Activated CD4-positive, alpha-beta T cell treated with anti-CD3 and anti-CD28 coated beads, Interleukin-2, Interleukin-4, amounts not matched to agents 100 ng/mL and 50 ng/mL, durations not matched to agents 16 hours and 8 hours (primary cell): ENCODE measurements around the gene EXD3.
"Not testable (repeated sequence)": the region's sequence is repeated elsewhere in the genome, so short reads cannot be mapped to it uniquely, and the experiment has no call there.

Experiments
- DNase-seq: peaks from one replicate; pipeline ENCODE4 v3.0.0-alpha.2; 2020; ENCODE audit warnings: low spot score

Gene EXD3, protein sequence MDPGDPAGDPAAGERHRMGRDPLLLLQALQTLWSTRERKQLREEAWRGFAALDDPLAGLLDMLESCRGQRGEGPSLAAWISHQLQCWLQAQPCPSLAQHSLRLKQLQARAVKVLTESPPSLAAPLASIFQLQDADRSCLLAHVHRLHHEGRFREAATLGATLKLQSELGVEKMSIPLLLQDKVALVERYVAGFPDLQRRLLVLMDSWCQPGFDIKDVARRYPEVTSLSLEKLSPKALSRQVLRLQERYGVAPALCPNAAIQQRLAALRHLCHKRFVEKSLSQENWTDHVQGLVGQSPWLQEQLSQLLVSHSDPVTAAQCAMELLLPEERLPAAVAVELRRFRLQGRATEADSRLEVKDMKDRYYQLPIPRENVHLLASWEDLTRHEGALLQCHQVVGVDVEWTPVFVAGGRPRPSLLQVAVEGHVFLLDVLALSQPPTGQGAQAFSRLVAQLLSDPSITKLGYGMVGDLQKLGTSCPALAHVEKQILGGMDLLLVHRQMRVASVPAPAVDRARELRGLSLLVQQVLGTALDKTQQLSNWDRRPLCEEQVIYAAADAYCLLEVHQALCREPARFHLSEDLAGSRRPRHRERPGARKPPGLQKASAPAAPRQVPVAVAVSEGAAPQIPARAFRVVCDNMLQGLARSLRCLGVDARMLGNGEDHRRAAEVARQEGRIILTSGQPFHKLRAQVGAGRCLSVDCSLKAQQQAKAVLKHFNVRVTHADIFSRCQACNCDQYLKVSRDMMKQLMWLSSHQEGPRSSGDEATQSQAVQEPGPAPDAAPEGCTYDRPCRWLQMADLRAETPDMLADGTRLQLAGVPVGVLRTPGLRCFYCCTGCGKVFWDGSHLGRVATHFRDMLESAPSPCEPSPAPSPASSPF

DNA sequence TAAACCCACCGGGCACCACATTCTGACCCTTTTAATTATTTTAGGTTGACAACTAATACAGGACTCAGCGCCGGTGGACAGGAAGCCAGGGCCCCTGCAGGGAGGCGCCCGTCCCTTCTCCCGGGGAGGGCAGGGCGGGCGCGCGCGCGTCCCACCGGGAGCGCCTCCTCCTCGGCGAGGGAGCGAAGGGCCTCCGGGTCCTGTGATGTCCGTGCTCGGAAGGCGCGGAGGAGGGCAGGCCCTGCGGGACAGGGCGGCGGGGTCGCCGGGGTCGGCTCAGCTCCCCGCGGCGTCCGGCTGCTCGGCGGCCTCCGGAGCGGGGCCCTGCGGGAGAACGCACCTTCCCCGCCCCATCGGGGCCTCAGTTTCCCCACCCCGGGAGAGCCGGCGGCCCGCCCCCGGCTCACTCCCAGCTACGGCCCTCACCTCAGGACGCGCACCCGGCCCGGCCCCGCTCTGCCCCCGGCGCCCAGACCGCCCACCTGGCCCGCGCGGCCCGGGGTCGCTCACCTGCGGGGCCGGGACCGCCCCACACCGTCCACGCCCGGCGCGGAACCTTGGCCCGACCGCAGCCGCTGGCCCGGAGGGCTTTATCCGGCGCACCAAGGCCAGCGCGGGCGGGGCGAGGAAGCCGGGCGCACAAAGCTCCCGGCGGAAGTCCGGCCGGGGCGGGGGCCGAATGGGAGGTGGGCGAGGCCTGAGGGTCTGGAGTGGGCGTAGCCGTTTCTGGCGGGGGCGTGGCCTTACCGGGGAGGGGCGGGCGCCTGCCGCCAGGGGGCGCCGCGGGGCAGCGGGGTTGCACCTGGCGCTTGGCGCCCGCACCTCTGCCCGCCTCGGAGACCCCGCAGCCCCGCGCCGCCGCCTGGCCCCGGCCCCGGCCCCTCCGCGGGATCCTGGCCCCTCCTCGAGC, at the start of gene EXD3, which contains the start of gene NOXA1:
Gene EXD3 (minus strand): TSS at position 559 of the 910 bp plus-strand sequence. CDS start 27,805 bp downstream, outside the sequence.
Gene NOXA1 (plus strand): TSS at position 790 of the 910 bp plus-strand sequence. CDS start 137 bp downstream, outside the sequence.
- DNase-seq: peak; percentile 96

DNA sequence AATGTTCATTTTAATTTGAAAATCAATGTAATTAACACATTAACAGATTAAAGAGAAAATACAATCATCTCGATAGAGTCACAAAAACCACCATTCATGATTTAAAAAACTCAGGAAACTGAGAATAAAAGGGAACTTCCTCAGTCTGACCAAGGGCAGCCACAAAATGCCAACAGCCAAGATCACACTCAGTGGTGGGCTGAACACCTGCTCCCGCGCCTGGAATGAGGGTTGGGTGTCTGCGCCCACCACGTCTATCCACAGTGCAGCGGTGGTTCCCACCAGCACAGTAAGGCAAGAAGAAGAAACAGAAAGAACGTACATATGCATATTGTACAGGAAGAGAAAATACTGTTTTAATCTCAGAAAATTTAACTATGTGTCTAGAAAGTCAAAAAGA, 47.8 kb upstream of the EXD3 start:
- no peak for DNase-seq

DNA sequence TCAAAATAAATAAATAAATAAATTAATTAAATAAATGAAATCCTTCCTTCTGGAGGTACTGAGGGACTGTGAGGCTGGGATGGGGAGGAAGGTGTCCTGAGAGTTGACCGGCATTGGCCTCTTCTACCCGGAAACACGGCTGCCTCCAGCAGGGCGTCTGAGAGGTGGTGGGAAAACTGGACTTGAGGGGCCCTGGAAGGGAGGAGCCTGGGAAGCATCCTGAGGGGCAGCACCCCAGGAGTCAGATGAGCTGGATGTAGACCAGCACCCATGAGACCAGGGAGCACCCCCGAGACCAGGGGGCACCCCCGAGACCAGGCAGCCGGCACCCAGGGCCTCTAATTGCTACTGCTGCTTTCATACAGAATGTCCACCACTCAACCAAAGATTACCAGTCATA, 44.9 kb upstream of the EXD3 start:
- no peak for DNase-seq

DNA sequence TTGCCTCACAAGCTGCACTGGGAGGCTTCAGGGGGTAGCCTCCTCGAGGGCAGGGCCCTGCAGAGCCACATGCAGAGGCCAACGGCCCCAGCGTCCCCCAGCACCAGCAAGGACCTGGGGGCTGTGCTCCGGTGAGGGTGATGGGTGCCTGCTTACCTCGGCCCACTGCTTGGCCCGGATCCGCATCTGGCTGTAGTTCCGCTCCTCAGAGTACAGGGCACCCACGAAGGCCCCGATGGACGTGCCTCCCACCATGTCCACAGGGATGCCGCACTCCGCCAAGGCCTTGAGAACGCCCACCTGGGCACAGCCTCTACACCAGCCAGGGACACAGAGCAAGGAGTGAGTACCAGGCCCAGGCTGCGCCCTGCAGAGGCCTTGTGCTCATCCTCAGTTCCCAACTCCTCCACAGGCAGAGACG, 44.2 kb upstream of the EXD3 start:
- DNase-seq: no peak

DNA sequence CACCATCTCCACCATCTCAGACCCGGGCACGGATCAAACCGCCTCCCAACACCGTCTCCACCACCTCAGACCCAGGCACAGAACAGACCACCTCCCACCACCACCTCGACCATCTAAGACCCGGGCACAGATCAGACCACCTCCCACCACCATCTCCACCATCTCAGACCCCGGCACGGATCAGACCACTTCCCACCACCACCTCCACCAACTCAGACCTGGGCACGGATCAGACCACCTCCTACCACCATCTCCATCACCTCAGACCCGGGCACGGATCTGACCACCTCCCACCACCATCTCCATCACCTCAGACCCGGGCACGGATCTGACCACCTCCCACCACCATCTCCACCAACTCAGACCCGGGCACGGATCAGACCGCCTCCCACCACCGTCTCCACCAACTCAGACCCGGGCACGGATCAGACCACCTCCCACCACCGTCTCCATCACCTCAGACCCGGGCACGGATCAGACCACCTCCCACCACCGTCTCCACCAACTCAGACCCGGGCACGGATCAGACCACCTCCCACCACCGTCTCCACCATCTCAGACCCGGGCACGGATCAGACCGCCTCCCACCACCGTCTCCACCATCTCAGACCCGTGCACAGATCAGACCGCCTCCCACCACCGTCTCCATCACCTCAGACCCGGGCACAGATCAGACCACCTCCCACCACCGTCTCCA, 43.6 kb upstream of the EXD3 start:
- not testable (repeated sequence) for DNase-seq

DNA sequence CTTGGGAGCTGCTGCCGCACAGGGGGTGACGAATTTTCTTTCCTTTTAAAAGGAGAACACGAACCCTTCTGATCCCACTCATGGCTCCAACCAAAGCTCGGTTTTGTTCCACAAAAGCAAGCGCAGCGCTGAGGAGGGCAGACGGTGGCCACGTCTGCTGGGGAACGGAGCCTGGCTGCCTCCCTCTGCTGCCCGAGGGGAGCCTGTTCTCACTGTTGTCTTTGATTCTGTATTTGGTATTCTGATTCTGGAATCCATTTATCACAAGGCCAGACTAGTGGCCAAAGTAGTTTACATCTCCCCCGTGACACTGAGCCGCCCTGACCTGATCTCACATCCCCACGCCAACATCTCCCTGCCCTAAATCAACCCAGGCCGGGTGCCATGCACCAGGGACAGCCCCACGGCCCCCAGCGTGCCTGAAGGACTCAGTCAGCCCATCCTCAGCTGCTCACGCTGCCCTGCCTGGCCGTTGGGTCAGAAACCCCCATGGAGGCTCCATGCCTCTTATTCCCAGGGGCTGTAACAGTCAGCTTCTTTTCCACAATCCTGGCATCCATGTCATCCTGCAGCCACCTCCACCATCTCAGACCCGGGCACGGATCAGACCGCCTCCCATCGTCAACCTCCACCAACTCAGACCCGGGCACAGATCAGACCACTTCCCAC, 42.9 kb upstream of the EXD3 start:
- no peak for DNase-seq

DNA sequence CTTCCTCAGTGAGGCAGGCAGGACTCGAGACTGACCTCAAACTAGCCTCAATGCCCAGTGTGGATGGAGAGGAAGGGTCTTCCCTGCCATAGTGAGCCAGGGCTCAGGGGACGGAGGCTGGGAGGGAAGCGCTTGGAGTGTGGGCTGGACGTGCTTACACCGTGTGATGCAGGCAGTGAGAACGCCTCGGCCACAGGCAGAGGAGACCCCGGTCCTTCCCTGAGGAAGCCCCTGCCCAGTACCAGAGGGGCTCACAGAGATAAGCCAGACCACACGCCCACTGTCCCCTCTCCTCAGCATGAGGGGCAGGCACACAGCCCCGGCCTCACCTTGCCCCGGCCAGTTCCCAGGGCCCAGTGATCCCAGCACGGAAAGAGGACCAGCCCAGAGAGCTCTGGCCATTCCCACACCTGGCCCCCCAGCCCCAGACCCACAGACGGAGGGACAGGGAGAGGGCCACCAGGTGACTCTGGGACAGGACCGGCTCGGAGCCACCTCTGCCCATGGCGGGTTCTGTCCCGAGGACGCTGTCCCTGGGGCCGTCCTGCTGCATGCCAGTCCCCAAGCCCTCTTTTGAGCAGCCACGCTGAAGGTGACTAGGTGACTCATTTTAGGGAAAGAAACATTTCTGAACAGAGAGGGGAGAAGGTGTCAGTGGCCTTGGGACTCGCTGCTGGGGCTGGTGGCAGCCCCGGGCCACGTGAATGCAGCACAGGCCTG, 42.2 kb upstream of the EXD3 start:
- DNase-seq: no peak

DNA sequence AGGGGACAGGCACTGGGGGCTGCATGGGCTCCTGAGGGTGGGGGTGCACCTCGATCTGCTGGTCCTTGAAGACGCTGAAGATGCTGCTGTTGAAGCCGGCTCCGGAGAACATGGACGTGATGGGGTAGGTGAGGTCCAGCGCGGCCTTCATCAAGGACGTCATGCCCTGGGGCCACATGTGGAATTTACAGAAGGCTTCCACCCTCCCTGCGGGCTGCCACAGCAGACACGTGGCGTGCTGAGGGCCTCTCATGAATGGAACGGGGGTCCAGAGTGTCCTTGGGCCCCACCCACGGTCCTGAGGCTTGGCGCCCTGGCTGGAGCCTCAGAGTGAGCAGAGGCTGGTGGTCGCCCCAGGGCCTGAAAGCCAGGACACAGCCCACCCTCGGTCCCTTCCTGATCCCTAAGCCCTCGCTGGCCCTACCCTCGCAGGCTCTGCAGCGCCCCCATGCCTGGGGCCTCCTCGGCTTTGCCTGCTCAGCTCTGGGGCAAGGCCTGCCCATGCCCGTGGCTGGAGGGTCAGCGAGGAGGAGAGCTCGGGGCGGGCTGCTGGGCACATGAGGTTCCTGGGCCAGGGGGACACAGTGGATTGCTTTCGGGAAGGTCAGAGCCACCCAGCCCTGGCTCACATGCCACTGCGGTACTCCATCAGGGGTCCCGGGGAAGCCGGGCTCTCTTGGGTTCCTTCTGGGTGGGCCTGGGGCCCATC, 41.5 kb upstream of the EXD3 start:
- no peak for DNase-seq

DNA sequence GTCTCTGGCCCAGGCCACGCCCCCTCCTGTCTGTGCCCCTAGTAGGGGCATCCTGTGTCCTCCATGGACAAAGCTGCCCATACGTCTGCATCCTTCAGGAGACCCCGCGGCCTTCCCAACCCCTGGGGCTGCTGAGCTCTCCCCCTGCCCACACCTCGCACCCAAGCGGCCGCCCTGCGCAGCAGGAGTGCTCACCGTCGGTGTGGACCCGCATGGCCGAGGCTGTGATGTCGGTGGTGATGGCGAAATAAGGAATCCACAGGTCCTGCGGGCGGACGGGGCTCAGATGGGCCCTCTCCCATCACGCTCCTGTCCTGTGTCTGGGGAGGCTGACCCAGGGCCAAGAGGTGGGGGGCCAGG, 40.9 kb upstream of the EXD3 start:
- no peak for DNase-seq

DNA sequence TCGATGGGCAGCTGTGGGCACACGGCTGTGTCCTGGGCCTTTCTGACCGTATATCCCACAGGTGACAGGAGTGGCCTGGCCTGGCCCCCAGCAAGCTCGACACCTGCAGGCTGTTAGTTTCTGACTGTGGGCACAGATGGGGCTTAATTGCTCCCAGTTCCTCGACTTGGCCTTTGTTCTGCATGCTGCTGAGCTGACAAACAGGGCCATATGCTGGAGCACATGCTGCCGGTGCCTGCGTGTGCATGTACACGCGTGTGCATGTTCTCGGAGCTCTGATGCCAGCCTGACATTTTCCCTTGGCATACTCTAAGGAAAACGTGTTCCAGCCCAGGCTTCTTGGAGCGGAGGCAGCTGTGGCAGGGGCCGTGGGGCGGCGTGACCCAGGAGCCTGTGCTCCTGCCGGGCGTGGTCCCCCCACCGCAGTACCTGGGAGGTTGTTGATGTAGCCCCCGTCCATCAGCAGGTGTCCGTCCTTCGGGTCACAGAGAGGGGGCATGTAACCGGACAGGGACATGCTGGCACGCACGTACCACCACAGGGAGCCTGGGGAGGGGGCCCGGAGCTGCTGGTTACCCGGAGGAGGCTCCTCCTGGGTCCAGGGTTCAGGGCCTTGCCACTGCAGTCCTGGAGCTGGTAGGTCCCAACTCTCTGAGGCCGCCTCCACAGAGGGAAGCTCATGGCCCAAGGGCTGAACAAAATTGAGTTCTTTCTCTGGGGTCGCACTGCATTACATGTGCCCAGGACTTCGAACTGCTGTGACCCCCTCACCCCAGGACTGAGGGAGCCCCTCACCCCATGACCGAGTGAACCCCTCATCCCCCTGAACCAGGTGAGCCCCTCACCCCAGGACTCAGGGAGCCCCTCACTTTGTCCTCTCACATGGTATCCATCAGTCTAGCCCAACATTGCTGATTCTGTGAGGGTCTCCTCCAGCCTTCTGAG, 40.3 kb upstream of the EXD3 start:
- no peak for DNase-seq

DNA sequence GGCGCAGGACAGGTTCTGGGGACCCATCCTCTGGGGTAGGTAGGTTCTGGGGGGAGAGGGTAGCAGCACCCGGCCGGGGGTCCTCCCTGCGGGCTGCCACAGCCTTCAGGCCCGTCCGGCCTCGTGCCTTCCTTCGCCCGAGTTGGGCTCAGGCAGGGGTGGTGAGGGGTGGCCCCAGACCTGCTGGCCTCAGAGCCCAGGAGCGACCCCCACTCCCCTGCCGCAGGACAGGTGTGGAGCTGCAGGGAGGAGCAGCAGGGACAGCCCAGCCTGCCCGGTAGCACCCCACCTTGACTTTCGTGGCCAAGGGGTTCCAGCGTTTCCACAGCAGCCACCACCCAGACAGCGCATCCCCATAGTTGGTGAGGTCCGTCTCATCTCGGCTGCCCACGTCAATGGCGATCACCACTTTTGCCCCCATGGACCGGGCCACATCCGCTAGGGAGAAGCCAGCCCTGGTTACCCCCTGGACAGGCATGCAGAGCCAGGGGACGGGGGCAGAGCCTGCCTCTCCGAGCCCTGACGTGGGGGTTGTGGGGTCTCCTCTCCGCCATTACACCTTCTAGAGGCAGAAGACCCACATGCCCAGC, 39.5 kb upstream of the EXD3 start:
- no peak for DNase-seq

DNA sequence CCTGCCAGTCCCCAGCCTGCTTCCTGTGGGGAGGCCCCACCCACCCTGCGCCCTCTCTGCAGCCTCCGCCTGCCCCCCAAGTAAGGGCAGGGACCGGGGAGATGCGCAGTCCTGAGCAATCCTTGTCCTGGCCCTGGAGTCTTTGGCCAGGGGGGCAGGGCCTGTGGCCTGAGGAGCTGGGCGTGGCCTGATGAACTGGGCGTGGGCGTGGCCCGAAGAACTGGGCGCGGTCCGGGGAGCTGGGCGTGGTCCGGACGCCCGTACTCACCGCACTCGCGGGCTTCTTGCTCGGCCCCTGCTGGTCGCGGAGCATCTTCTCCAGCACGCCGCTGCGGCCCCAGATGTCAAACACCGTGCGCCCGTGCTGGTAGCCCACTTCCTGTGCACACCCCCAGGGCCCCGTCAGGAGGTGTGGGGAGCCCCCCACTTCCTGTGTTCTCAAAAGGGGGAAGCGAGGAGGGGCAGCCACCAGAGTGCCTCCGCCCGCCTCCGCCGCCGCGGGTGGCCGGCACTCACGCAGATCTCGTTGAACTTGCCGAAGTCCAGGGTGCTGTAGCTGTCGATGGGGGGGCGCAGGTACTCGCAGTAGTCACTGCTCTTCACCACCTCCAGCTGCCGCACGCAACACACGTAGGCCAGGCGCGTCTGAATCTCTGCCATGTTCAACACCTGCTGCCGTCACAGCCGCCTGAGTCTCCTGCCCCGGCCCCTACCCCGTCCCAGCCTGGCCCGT, 38.9 kb upstream of the EXD3 start:
- peak; percentile 81 for DNase-seq

DNA sequence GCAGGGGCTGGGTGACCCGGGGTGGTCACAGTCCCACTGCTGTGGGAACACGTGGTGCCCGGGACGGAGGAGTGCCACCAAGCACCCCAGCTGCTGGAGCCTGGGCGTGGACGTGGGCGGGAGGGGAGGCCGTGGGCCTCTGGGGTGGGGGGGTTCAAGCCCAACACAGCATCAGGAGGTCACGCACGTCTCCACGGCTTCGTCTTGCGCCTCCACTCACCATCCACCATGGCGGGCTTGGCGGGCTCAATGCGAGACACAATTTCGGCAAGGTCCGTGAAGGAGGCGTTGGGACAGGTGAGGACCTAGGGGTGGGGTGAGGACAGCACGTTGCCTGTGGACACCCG, 38.3 kb upstream of the EXD3 start:
- DNase-seq: no peak

DNA sequence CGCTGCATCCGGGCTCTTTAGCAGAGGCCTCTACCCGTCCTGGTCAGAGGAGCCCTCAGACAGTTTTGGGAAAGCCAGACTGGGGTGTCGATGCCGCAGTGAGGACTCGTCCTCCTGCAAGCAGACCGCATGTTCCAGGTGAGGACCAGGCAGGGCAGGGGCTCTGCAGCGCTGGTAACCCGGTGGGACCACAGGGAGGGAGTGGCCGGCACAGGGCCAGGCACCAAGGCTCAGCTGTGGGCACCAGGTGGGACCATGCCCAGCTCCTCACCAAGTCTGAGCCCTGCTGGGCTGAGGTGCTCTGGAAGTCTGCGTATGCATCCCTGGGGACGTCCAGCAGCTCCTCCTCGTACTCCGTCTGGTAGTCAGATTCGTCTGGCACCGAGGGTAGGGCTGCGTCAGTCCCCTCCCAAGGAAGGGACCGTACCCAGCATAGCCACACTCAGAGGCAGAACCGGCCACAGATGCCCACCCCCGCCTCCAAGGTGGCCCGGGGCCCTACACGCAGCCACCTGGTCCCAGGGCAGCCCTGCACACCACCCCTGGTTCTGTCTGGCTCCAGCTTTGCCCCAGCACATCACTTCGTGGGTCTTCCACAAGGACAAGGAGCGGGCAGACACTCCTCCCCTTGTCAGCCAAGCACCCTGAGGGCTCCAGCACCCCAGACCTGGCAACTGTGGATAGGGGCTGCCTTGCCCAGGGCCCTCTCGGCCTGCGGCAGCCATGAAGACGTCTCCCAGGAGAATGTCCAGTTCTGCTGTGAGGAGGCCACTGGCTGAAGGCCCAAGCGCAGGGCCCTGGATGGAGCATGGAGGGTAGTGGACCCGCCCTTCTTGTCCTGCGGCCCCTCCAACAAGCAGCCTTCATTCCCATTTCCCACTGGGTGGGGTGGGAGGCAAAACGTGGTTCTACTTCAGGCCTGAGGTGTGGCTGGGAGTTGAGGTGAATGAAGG, 37.7 kb upstream of the EXD3 start:
- DNase-seq: no peak

DNA sequence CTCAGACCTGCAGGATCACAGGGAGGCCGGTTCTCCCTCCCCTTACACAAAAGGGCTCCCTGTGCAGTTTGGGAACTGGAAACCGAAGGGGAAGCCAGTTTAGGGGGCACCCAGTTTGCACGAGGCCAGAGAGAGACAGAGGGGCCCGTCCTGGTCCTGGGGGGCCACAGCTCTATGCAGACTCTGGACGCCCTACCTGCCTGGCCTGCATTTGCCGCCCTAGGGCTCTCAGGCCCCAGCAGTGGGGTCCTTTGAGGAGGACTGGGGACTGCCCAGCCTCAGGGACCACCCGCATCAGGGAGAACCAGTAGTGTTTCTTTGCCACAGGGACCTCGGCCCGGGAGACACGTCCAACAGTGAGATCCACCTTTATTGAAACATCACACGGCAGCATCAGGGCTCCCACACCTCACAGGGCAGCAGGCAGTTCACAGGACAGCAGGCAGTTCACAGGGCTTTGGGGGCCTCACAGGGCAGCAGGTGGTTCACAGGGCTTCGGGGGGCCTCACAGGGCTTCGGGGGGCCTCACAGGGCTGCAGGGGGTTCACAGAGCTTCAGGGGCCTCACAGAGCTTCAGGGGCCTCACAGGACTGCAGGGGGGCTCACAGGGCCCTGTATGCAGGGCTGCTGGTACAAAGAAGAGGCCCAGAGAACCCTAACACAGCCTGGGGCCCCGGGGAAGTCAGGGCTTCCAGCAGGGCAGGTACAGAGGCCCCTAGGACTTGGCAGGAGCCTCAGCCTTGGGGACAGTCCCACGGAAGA, 36.8 kb upstream of the EXD3 start:
- DNase-seq: no peak
